CD4-positive, alpha-beta T cell treated with Interleukin-12 subunit alpha and Interleukin-12 subunit beta, for 1 hour (primary cell): Measurements from ENCODE around the gene TNFSF13.
"Not testable (repeated sequence)": the region's sequence is repeated elsewhere in the genome, so short reads cannot be mapped to it uniquely, and the experiment has no call there.

Source experiments
- DNase-seq: peaks from one replicate; pipeline ENCODE4 v3.0.0-alpha.2; 2020

The TNFSF13 gene

GRCh38 chr17:7592422-7593021 is 34.0 kb downstream of the TNFSF13 start:
- no peak for DNase-seq

- DNase-seq: no peak
Observed at GRCh38 chr17:7593296-7593695, 34.7 kb downstream of the TNFSF13 start.

- not testable (repeated sequence) for DNase-seq
Observed at GRCh38 chr17:7597561-7597960, 39.0 kb downstream of the TNFSF13 start.

- no peak for DNase-seq
Observed at GRCh38 chr17:7606280-7606679, 47.7 kb downstream of the TNFSF13 start.

GRCh38 chr17:7610641-7611040 is 52.1 kb downstream of the TNFSF13 start:
- DNase-seq: no peak
